CD4-positive, alpha-beta T cell treated with Interleukin-17A for 4 hours (primary cell): ENCODE measurements around the gene RGS10.

Source experiments
- DNase-seq: peaks from one replicate; pipeline ENCODE4 v3.0.0-alpha.2; 2020; ENCODE audit warnings: mixed read lengths

Gene RGS10

GRCh38 chr10:119517235-119518141, 25.0 kb downstream of the RGS10 start:
- peak; percentile 68 for DNase-seq

DNA sequence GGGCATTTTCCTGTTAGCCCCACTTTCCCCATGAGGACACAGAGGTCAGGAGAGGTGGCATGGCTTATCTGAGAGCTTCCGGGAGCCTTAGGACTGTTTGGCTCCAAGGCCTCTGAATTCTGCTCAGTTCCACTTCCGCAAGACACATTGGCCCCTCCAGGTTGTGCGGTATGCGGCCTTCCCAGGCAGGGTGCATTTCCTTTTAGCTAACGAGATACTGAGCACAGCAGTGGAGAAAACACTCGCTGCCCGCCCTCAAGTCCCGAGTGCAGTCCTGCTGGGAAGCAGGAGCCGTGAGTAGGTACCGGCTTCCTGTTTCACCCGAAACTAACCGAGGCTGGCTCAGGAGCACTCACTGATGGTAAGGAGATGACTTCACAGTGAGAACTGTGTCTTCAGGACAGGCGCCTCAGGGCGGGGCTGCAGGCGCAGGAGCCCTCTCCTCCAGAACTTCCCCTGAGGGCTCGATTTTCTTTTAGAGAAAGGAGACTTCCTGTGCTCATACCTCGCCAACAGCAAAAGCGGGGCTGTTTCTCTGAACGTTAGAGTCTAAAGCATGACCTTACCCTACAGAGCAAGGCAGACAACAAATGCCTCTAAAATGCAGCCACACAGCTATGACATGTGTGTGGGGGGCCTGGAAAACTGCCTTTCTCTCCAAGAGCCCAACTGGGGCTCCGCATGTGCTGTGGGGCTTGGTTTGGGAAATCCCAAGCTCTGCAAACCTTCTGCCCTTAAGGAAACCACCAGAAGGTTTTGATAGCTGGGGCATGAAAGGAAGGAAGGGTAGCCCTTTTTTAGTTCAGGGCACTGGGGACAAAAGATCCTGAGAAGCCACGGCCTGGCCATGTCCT, 25.9 kb downstream of the RGS10 start:
- peak; percentile 81 for DNase-seq

DNA sequence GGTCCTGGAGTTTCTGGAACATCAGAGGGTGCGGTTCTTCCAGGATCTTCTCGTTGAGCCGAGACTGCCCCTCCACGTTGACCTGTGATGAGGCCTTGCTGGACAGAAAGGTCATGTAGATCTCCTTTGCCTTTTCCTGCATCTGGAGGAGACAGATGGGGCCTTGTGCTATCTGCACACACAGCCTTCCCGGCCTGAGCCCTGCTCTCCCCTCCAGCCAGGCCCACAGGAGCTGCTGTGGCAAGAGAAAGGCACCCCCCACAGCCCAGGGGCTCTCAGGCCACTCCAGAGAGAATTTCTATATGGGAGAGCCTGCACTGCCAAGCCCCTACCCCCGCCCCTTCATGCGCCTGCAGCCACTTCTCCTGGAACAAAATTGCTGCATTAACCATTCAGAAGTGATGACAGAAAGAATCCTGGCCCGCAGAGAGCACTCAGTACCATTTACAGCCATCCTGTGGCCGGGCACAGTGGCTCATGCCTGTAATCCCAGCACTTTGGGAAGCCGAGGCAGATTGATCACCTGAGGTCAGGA, 26.9 kb downstream of the RGS10 start:
- peak; percentile 2 for DNase-seq

DNA sequence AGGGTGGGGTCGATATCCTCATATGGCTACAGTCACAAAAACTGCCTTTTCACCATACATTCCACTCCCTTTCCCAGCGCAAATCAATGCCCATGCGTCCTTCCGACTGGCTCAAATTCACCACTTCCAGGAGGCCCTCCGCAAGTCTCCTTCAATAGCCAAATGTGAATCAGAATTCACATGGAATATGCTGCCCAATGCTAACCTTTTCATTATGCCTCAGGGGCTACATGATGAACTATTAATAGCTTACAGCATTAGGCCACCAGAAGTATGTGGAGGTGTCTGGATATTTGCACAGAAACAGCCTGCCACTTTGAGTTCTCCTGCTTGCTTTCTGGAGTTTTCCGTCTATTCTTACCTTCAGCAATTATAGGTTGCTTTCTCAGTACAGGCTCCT, 27.7 kb downstream of the RGS10 start:
- DNase-seq: peak; percentile 0

DNA sequence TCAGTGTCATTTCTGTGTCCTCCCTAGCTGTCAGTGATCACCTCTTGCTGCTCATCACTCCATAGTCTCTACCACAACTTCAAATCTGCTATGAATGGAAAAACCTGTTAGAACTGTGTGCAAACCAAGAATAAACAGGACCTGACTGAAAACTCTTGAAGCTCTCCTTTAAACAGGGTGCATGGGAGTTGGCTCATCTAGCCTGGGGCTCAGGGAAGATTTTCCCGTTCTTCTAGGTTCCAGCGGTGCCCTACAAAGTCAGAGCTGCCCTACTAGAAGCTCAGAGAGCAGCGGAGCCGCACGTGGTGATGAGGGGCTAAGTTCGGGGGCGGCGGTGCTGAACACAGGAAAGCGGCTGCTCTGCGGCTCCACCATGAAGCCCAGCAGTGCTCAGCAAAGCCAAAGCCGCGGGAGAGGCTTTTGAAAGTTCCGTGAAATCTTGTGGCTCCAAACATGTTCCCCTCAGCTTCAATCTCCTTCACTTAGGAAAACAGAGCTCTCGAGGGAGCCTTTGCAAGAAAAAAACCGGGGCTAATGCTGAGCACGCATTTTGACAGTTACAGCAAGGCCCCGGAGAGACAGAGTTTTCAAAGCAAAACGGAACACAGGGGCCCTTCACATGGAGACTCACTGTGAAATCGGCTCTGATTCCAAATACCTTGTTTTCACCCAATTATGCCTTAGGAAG, 30.5 kb downstream of the RGS10 start:
- DNase-seq: peak; percentile 25

DNA sequence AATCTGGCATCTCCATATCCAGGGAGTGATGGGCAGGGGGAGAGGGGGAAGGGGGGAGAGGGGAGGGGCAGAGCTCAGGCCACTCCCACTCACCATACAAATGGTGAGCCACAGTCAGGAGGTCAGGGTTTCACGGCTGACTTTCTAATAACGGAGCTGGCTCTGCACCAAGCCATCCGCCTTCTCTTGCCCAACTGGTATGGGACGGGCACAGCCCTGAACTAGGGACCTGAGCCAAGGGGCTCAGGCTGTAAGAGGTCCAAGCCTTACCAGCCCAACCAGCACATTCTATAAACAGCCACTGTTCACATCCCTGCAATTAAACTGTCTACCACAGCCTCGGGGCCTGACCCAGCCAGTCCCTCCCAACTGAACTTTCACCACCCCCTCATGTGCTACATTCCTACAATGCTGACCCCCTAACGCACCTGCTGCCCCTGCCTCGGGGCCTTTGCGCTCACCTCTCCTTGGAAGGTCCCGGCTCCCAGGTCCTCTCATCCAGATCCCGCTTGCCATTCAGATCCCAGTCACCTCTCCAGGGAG, 32.5 kb downstream of the RGS10 start:
- no peak for DNase-seq

- no peak for DNase-seq
These were observed 35.4 kb downstream of the RGS10 start for GRCh38 chr10:119507115-119507514.

GRCh38 chr10:119505588-119506315, 36.8 kb downstream of the RGS10 start:
- DNase-seq: peak; percentile 52

GRCh38 chr10:119505131-119505551, 37.4 kb downstream of the RGS10 start:
- peak; percentile 58 for DNase-seq

DNA sequence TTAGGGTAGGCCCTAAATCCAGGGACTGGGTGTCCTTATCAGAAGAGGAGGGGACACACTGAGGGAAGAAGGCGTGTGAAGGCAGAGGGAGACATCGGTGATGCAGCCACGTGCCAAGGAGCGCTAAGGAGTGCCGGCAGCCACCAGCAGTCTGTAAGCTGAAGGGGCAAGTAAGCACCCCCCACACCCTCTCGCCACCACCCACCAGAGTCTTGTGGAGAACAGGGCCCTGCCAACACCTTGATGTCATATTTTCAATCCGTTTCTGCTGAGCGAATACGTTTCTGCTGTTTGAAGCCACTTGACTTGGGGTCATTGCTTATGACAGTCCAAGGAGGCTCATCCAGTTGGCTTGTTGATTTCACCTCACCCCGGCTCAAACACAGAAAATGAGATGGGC, 37.9 kb downstream of the RGS10 start:
- peak; percentile 38 for DNase-seq

- DNase-seq: no peak
These were observed 38.7 kb downstream of the RGS10 start for GRCh38 chr10:119503821-119504220.

- DNase-seq: no peak
These were observed 39.8 kb downstream of the RGS10 start for GRCh38 chr10:119502618-119503155.

DNA sequence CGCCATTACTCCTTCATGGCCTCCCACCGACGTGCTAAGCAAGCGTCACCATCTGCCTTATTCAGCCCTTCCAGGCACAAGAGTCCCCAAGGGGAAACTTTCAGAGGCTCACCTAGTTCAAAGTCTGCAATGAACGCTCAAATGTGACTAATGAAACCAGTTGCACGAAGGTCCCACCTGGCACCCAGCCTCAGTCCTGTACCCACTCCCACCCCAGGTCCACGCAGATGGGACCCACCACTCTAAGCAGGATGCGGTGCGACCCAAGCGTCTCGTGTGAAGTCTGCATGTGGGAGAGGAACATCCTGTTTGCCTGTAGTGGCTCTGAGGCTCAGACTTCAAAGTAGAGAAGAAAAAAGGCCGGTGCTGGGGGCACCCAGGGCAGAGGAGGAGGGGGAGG, 40.3 kb downstream of the RGS10 start:
- DNase-seq: peak; percentile 94

- DNase-seq: peak; percentile 60
These were observed 40.8 kb downstream of the RGS10 start for GRCh38 chr10:119501690-119502089.

DNA sequence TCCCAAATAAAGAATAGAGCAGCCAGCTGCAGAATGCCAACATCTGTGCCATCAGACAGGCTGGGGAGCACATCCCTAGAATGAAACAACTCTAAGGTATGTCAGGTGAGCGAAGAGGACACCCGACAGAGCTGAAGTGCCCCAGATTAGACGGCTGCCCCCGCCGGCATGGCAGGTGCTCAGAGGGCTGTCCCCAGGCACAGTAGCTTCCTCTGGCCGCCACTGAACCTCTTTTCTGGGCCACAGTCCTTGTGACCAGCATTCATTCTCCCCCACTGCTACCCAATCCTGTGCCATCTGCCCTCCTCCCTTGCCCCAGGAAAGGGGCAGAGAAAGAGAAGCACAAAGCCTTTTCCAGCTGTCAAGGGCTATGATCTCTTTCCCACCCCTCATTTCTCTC, 41.7 kb downstream of the RGS10 start:
- no peak for DNase-seq

- DNase-seq: no peak
These were observed 42.3 kb downstream of the RGS10 start for GRCh38 chr10:119500123-119500795.

DNA sequence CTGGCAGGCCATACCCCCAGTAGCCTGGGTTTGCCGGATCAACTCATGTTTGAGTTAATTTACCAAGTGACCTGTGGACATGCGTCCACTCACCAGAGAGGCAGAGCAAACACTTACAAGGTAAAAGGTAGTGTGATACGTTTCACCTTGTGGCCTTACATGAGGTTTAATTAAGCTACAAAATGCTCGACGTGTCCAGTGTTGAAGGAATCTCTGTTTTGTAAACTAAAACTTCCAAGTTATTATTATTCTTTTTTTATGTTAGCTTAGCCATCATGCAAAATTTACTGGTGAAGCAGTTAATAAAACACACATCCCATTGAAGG, 42.9 kb downstream of the RGS10 start:
- DNase-seq: no peak

DNA sequence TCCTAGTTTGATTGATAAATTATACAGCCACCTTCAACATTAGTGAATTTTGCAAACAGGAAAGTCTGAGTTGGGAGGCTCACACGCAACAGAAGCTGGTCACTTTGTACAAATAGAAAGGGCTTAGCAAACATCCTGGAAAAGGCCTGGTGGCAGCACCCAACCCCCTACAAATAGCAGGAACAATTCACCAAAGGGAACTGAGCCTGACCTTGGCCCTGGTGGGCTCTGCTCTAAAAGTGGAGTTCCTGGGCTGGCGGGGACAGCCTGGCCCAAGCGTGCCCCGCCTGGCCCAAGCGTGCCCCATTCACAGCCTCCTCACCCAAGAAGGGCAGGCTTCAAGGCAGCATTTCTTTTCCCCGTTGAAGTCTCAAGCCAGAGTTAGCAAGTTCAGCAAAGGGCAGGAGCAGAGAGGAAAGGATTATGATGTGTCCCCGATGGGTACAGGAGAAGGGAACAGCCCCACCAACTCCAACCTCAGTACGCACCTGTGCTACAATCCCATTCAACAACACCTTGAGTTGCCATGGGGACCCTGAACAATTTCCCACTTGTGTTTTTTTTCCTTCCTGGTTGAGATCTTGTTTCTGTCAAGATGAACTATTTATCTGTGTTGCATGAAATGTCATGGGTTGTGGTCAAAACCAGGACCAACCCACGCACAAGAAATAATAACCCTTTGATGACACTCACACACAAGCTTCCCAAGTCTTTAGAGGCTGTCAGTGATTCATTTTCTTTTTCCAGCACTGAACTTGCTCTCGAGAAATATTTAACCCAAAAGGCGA, 43.4 kb downstream of the RGS10 start:
- DNase-seq: peak; percentile 50

- no peak for DNase-seq
These were observed 45.3 kb downstream of the RGS10 start for GRCh38 chr10:119497243-119497642.

DNA sequence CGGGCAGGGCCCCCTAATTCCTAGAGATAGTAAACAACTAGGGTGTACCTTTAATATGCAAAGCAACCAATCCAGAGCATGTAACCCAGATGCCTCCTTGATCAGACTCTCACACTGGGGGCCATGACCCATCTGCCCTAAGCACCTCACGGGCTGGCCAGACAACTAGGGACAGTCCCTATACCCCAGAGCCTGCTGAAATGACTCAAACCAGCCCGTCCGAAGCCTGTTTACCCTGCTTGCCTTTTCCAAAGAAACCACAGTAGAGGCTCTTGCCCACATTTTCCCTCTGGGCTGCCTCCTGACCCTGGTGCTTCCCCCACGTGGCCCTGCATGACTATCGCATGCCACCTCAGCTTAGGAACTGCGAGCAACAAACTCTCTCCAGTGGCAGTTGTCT, 46.2 kb downstream of the RGS10 start:
- DNase-seq: peak; percentile 31
